OCI-LY3 (cell line): ENCODE results near the gene KCNK18.
"Not testable (repeated sequence)": the region's sequence is repeated elsewhere in the genome, so short reads cannot be mapped to it uniquely, and the experiment has no call there.

Source experiments
- H2AFZ ChIP-seq: fragments of 200-600, 300-600 bp; shearing (Covaris generic); 2 replicates; pipeline ENCODE4 v1.6.0; 2014; ENCODE audit warnings: antibody characterized with exemption, low read depth, low read length
- H3K27ac ChIP-seq: fragments of 200-600, 300-600 bp; sonication (generic); 2 replicates; pipeline ENCODE4 v1.5.1; 2014; ENCODE audit warnings: mild to moderate bottlenecking, low read length, moderate library complexity, mixed read lengths
- H3K27me3 ChIP-seq: fragments of 200-600, 300-600 bp; sonication (generic); 2 replicates; pipeline ENCODE4 v1.6.1; 2014; ENCODE audit warnings: low read depth, low read length, mixed read lengths
- H3K36me3 ChIP-seq: fragments of 200-600, 300-600 bp; sonication (generic); replicated peaks from 2 replicates; pipeline ENCODE3; 2014; ENCODE audit warnings: low read depth, low read length, mixed read lengths
- H3K4me1 ChIP-seq: fragments of 300-600, 200-600 bp; sonication (generic); 2 replicates; pipeline ENCODE4 v1.6.1; 2014; ENCODE audit warnings: low read length, mixed read lengths
- H3K4me2 ChIP-seq: fragments of 200-600, 300-600 bp; sonication (generic); 2 replicates; pipeline ENCODE4 v1.6.1; 2014; ENCODE audit warnings: low read length, mixed read lengths
- H3K4me3 ChIP-seq: fragments of 300-600, 200-600 bp; sonication (generic); 2 replicates; pipeline ENCODE4 v1.5.1; 2014; ENCODE audit warnings: antibody characterized with exemption, mild to moderate bottlenecking, low read length, moderate library complexity
- H3K79me2 ChIP-seq: fragments of 300-600, 200-600 bp; shearing (Covaris generic); 2 replicates; pipeline ENCODE4 v1.6.1; 2014; ENCODE audit warnings: mild to moderate bottlenecking, low read length, mixed read lengths
- H3K9ac ChIP-seq: fragments of 300-600, 200-600 bp; shearing (Covaris generic); 2 replicates; pipeline ENCODE4 v1.6.0; 2014; ENCODE audit warnings: mild to moderate bottlenecking, low read length, moderate library complexity
- H3K9me3 ChIP-seq: fragments of 200-600, 300-600 bp; shearing (Covaris generic); 2 replicates; pipeline ENCODE4 v1.6.1; 2014; ENCODE audit warnings: low read length, mixed read lengths; ENCODE audit not compliant: insufficient read depth
- H4K20me1 ChIP-seq: fragments of 200-600, 300-600 bp; sonication (generic); 2 replicates; pipeline ENCODE4 v1.6.1; 2016; ENCODE audit warnings: low read length, mixed read lengths; ENCODE audit not compliant: insufficient read depth
- EZH2phosphoT487 ChIP-seq: fragments of 200-600 bp; shearing (Covaris generic); IDR thresholded peaks from 2 replicates; pipeline ENCODE4 v1.6.1; 2018; ENCODE audit warnings: antibody characterized with exemption, mixed run types, low read depth
- TF ChIP-seq, protein P1 (sequence below): fragments of 200-600, 300-600 bp; sonication (generic); IDR thresholded peaks from 2 replicates; pipeline ENCODE4 v1.5.1; 2014; ENCODE audit warnings: antibody characterized with exemption, low read length, low read depth

KCNK18 gene

DNA sequence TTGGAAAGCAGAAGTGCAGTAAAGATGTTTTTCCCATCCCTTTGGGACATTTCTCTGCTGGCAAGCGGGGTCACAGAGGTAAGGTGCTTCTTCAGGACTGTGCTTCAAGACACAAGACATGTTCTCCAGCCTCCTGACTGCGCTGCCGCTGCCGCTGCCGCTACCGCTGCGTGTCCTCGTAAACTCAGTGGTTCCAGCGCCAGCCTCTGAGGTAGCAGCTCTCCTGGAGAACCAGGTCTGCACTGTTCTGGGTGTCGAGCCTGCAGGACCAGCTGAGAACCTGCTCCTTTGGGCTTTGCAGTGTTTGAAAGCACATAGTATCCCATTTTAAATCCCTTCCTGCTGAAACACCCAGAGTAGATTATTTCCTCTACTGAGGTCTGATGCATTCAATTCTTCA, 13.0 kb upstream of the KCNK18 start:
- Histone ChIP-seq H3K79me2 (no peaks in the 10 kb centered on the region), H3K4me1 (no peaks in the 10 kb centered on the region)
- TF ChIP-seq, protein P1, sequence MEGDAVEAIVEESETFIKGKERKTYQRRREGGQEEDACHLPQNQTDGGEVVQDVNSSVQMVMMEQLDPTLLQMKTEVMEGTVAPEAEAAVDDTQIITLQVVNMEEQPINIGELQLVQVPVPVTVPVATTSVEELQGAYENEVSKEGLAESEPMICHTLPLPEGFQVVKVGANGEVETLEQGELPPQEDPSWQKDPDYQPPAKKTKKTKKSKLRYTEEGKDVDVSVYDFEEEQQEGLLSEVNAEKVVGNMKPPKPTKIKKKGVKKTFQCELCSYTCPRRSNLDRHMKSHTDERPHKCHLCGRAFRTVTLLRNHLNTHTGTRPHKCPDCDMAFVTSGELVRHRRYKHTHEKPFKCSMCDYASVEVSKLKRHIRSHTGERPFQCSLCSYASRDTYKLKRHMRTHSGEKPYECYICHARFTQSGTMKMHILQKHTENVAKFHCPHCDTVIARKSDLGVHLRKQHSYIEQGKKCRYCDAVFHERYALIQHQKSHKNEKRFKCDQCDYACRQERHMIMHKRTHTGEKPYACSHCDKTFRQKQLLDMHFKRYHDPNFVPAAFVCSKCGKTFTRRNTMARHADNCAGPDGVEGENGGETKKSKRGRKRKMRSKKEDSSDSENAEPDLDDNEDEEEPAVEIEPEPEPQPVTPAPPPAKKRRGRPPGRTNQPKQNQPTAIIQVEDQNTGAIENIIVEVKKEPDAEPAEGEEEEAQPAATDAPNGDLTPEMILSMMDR: no peak
- no peak for TF ChIP-seq EZH2phosphoT487

DNA sequence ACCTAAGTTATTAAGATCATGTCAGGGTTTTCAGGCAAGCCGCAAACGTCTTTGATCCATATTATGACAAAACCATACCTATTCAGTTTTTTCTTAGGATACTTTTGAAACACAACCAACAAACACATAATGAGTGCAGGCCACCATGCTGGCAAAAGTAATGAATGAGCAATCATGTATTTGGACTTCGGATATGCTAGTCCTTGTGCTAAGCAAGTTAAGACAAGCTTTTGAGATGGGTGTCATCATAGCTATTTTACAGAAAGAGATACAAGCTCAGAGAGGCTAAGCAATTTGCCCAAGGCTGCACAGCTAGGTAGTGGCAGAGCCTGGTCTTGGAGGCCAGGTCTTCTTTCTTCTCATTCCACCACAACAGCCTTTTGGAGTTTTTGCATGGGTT, 12.5 kb upstream of the KCNK18 start:
- Histone ChIP-seq H3K36me3 (no peaks in the 10 kb centered on the region), H2AFZ (no peak overlapping the region), H3K4me2 (no peak overlapping the region), H3K4me1 (no peaks in the 10 kb centered on the region), H4K20me1 (no peaks in the 10 kb centered on the region), H3K27ac (no peak overlapping the region), H3K79me2 (no peaks in the 10 kb centered on the region), H3K9ac (no peak overlapping the region), H3K27me3 (no peaks in the 10 kb centered on the region), H3K4me3 (no peak overlapping the region), H3K9me3 (no peaks in the 10 kb centered on the region)
- TF ChIP-seq EZH2phosphoT487: no peak
- TF ChIP-seq, protein P1: no peak

More for the DNA sequence above, 13.0 kb upstream of the KCNK18 start:
- Histone ChIP-seq H2AFZ (no peak overlapping the region), H3K4me3 (no peak overlapping the region), H3K4me2 (no peak overlapping the region), H3K36me3 (no peaks in the 10 kb centered on the region), H3K27me3 (no peaks in the 10 kb centered on the region), H3K9me3 (no peaks in the 10 kb centered on the region), H3K9ac (no peak overlapping the region), H3K27ac (no peak overlapping the region), H4K20me1 (no peaks in the 10 kb centered on the region)

DNA sequence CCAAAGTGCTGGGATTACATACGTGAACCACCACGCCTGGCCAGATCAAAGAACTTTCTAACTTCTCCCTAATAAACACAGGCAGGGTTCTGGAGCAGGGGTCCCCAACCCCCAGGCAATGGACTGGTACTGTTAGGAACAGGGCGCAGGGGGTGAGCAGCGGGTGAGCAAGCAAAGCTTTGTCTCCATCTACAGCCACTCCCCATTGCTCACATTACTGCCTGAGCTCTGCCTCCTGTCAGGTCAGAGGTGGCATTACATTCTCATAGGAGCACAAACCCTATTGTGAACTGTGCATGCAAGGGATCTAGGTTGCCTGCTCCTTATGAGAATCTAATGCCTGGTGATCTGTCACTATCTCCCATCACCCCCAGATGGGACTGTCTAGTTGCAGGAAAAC, 11.5 kb upstream of the KCNK18 start:
- H3K79me2 ChIP-seq, H3K27ac ChIP-seq, H3K4me2 ChIP-seq, H3K4me1 ChIP-seq, H3K9me3 ChIP-seq, H3K4me3 ChIP-seq, H3K9ac ChIP-seq, H2AFZ ChIP-seq, H3K27me3 ChIP-seq, H4K20me1 ChIP-seq, H3K36me3 ChIP-seq: not testable (repeated sequence)

DNA sequence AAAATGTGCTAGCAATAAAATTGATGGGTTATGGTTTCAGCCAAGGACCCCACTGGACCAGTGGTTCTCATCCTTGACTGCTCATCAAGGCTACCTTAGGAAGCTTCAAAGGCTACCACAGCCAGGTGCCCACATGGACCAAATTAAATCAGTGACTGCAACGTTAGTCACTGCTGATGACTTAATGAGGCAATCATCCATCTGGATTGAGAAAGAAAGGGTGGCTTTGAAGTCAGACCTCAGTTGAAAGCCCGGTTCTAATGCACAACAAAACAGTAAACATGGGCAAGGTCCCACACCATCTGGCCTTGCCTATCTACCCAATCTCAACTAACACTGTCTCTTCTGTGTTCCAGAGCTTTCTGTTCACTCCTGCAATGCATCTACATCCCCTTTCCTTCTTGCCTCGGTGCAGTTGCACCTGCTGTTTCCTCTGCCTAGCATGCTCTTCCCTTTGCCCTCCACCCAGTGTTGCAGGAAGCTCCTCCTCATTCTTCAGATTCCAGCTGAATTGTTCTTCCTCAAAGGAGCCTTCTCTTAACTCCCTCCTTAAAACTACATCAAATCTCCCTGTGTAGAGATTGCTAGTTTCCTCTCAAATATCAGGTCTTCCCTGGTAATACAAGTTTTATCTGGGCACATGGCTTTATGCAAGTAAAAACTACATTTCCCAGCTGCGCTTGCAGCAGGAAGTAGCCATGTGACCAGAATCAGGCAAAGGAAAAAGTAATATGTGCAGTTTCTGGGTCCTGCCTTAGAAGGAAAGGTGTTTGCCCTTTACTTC, 10.3 kb upstream of the KCNK18 start:
- H3K4me2 ChIP-seq: no peak overlapping the region
- no peaks in the 10 kb centered on the region for H3K79me2 ChIP-seq
- H3K9me3 ChIP-seq: no peaks in the 10 kb centered on the region
- H3K9ac ChIP-seq: no peak overlapping the region
- H3K4me3 ChIP-seq: no peak overlapping the region
- H3K27ac ChIP-seq: no peak overlapping the region
- no peaks in the 10 kb centered on the region for H3K36me3 ChIP-seq
- H3K27me3 ChIP-seq: no peaks in the 10 kb centered on the region
- no peaks in the 10 kb centered on the region for H3K4me1 ChIP-seq
- no peak overlapping the region for H2AFZ ChIP-seq
- TF ChIP-seq EZH2phosphoT487: no peak
- TF ChIP-seq, protein P1: no peak
- no peaks in the 10 kb centered on the region for H4K20me1 ChIP-seq
